A549 (cell line): ENCODE results near the gene CTBP2. TPM values are rescaled to one million over a fixed set of nuclear protein-coding genes. Genes with fewer than 3 reads are reported as not detected.

Experiments used
- ATAC-seq, 2 experiments: fragments of 200-7000 bp in 1 of 2; fragments of >200 bp in 1 of 2; cut with Nextera tagmentation in 1 of 2; cut with Tn5 transposase in 1 of 2; 3 replicates each; pipeline versions ENCODE4 v1.8.0 to v1.9.1; 2018 to 2020; ENCODE audit warnings: mild to moderate bottlenecking in 1 of 2, moderate library complexity in 1 of 2
- CTCF ChIA-PET: fragments of 300-600 bp; sonication (Branson Sonifier 250); formaldehyde crosslinking; extraction: SDS; loops from one replicate; lab custom pipeline; 2021; ENCODE audit warnings: antibody characterized with exemption, inconsistent platforms; lab: Yijun Ruan, JAX
- POLR2A ChIA-PET: fragments of 350-600 bp; formaldehyde crosslinking; extraction: SDS; loops from one replicate; lab custom pipeline; 2021; ENCODE audit warnings: antibody characterized with exemption, inconsistent platforms; lab: Yijun Ruan, JAX
- DNase-seq, 2 experiments: peaks; one replicate each; pipeline versions ENCODE4 v3.0.0 to v3.0.0-alpha.2; 2011 to 2016; ENCODE audit warnings: low read depth in 1 of 2, low spot score in 1 of 2
- FAIRE-seq: peaks from 2 replicates; lab custom pipeline; 2011; peaks lifted over from hg19 to GRCh38; lab: Jason Lieb, UNC
- H3K27ac ChIP-seq, 2 experiments: fragments of >200 bp; sonication (Bioruptor Twin); formaldehyde crosslinking; 3 replicates each; pipeline ENCODE4 v1.5.1; 2016 to 2017
- H3K4me1 ChIP-seq: fragments of >200 bp; sonication (Bioruptor Twin); formaldehyde crosslinking; 3 replicates; pipeline ENCODE4 v1.6.1; 2016
- H3K4me2 ChIP-seq: fragments of >200 bp; sonication (Bioruptor Twin); formaldehyde crosslinking; 3 replicates; pipeline ENCODE4 v1.6.1; 2016
- H3K4me3 ChIP-seq: fragments of >200 bp; sonication (Bioruptor Twin); formaldehyde crosslinking; 3 replicates; pipeline ENCODE4 v1.5.1; 2016
- H3K9me3 ChIP-seq: fragments of >200 bp; sonication (Bioruptor Twin); formaldehyde crosslinking; 3 replicates; pipeline ENCODE4 v1.6.1; 2016
- ATOH8 ChIP-seq: fragments of 250-450 bp; sonication (Bioruptor Pico); IDR thresholded peaks from 2 replicates; pipeline ENCODE4 v1.5.0; 2020; ENCODE audit warnings: low read depth, mild to moderate bottlenecking, moderate library complexity
- CBX2 ChIP-seq: fragments of 200-600 bp; sonication (generic); IDR thresholded peaks from 2 replicates; pipeline ENCODE4 v1.6.1; 2016; ENCODE audit warnings: low read depth, mild to moderate bottlenecking, borderline replicate concordance
- CBX8 ChIP-seq: fragments of 200-600 bp; sonication (generic); IDR thresholded peaks from 2 replicates; pipeline ENCODE4 v1.6.1; 2016
- CEBPB ChIP-seq, 2 experiments: fragments of >200 bp in 1 of 2; sonication (Bioruptor Twin) in 1 of 2; formaldehyde crosslinking in 1 of 2; IDR thresholded peaks; 2 replicates each; pipeline ENCODE4 v1.6.1; 2012 to 2016
- E2F6 ChIP-seq: IDR thresholded peaks from 2 replicates; pipeline ENCODE4 v1.6.1; 2012; ENCODE audit warnings: low read depth, borderline replicate concordance
- EHF ChIP-seq: fragments of 250-450 bp; sonication (Bioruptor Pico); IDR thresholded peaks from 2 replicates; pipeline ENCODE4 v1.5.0; 2020; ENCODE audit warnings: mild to moderate bottlenecking
- EHMT2 ChIP-seq: fragments of 200-600 bp; sonication (generic); IDR thresholded peaks from 2 replicates; pipeline ENCODE4 v1.6.1; 2016; ENCODE audit warnings: antibody characterized with exemption, low read depth, mild to moderate bottlenecking, moderate library complexity
- ELK1 ChIP-seq: fragments of 150-350 bp; IDR thresholded peaks from 2 replicates; pipeline ENCODE4 v1.6.1; 2014; ENCODE audit warnings: low read depth, mild to moderate bottlenecking, low read length
- FOSB ChIP-seq: fragments of 250-450 bp; sonication (Bioruptor Pico); IDR thresholded peaks from 2 replicates; pipeline ENCODE4 v1.5.0; 2020; ENCODE audit warnings: mild to moderate bottlenecking, moderate library complexity
- FOSL2 ChIP-seq, 2 experiments: fragments of 450-650 bp in 1 of 2; fragments of >200 bp in 1 of 2; sonication (Bioruptor Twin) in 1 of 2; formaldehyde crosslinking; IDR thresholded peaks; 2 replicates each; pipeline versions ENCODE4 v1.5.0 to v1.6.1; 2016 to 2020; ENCODE audit warnings: mild to moderate bottlenecking in 1 of 2, moderate library complexity in 1 of 2
- HOXB13 ChIP-seq: fragments of 250-450 bp; sonication (Bioruptor Pico); IDR thresholded peaks from 2 replicates; pipeline ENCODE4 v1.5.0; 2020; ENCODE audit warnings: low read depth, mild to moderate bottlenecking, moderate library complexity
- KDM5A ChIP-seq: fragments of 200-600 bp; sonication (generic); IDR thresholded peaks from 2 replicates; pipeline ENCODE4 v1.6.1; 2016; ENCODE audit warnings: antibody characterized with exemption, mild to moderate bottlenecking
- MAX ChIP-seq: IDR thresholded peaks from 2 replicates; pipeline ENCODE4 v1.6.1; 2012
- MAZ ChIP-seq: fragments of 150-350 bp; IDR thresholded peaks from 2 replicates; pipeline ENCODE4 v1.6.1; 2014; ENCODE audit warnings: antibody characterized with exemption, low read depth, low read length, borderline replicate concordance
- MYC ChIP-seq: IDR thresholded peaks from 2 replicates; pipeline ENCODE4 v1.6.1; 2012; ENCODE audit warnings: mild to moderate bottlenecking, inconsistent platforms, low read length, improper control_type of control experiment, borderline replicate concordance
- NR3C1 ChIP-seq: fragments of >200 bp; sonication (Bioruptor Twin); formaldehyde crosslinking; IDR thresholded peaks from 3 replicates; pipeline ENCODE4 v1.6.1; 2017
- RCOR1 ChIP-seq: fragments of 150-350 bp; IDR thresholded peaks from 2 replicates; pipeline ENCODE4 v1.6.1; 2014; ENCODE audit warnings: antibody characterized with exemption, low read length, low read depth
- RNF2 ChIP-seq: fragments of 200-600 bp; sonication (generic); IDR thresholded peaks from 2 replicates; pipeline ENCODE4 v1.6.1; 2016; ENCODE audit warnings: low read depth, mild to moderate bottlenecking, antibody characterized with exemption, moderate library complexity, borderline replicate concordance
- ZNF302 ChIP-seq: fragments of 250-450 bp; sonication (Bioruptor Pico); IDR thresholded peaks from 2 replicates; pipeline ENCODE4 v1.9.0; 2021; ENCODE audit warnings: inconsistent platforms, mild to moderate bottlenecking, moderate library complexity
- WGBS: methylation state at CpG from one replicate; pipeline ENCODE4 v1.1.6; 2017; ENCODE audit errors: missing lambda C conversion rate; 5-methylcytosine and 5-hydroxymethylcytosine counted together
- polyA plus RNA-seq, 4 experiments: library from polyadenylated mRNA; depleted of rRNA in 3 of 4; stranded (reverse); fragments of >200 nt; fragmentation: RNase III in 1 of 4; extraction: RNeasy Plus Mini Kit Qiagen cat#74134 plus additional on column Dnase treatment in 1 of 4; gene quantifications; 2 replicates in 3 of 4; 3 replicates in 1 of 4; pipeline ENCODE4 v1.2.3, GENCODE V29; 2011 to 2017

The CTBP2 gene
- polyA plus RNA-seq, 2 of the 4 experiments (the other 2 are of a cell fraction) = 74.9 to 78.9 TPM

- H3K27ac ChIP-seq = no peak within 1 kb of the TSS
- CTCF ChIA-PET = interaction anchor here (0.7 kb wide), 1 partner anchor 486 kb away, joined by 3 read pairs; no protein-coding TSS in a partner anchor
Measured at GRCh38 chr10:124941823-124942222, 218.5 kb downstream of the CTBP2 start, which contains the start of gene ZRANB1. ZRANB1 (plus strand) TSS chr10:124942123; CDS start chr10:124942494, 371 bp downstream.

GRCh38 chr10:124939290-124939689 lies 221.1 kb downstream of the CTBP2 start:
- peaks cover 14% of the 10 kb centered on the region for H3K4me1 ChIP-seq
- H3K9me3 ChIP-seq = no peaks in the 10 kb centered on the region
- CTCF ChIA-PET = interaction anchor here (1.2 to 1.6 kb wide), 2 partner anchors 13 to 109 kb away, joined by 3 to 5 read pairs; no protein-coding TSS in a partner anchor
- 19% methylated on average over 1 of the region's 1 CpG for WGBS
- no peak overlapping the region for H3K4me2 ChIP-seq
- H3K4me3 ChIP-seq = no peak overlapping the region
- no peak for FAIRE-seq
- TF ChIP-seq ATOH8 (CRISPR knock-in tag) (no peak), MAZ (no peak), MAX (no peak), EHF (CRISPR knock-in tag) (no peak), FOSB (CRISPR knock-in tag) (no peak), CBX8 (no peak), ELK1 (no peak), ZNF302 (CRISPR knock-in tag) (no peak), E2F6 (no peak), FOSL2 (IDR thresholded peaks at IDR 0.05) (no peak), FOSL2 (CRISPR knock-in tag; IDR thresholded peaks at IDR 0.05) (no peak), NR3C1 (no peak), RNF2 (no peak), CEBPB (IDR thresholded peaks at IDR 0.05) (no peak)
- POLR2A ChIA-PET = no interaction called here
- ATAC-seq = no peak
- no peak for DNase-seq
- H3K27ac ChIP-seq = no peak overlapping the region

More at GRCh38 chr10:124941823-124942222, 218.5 kb downstream of the CTBP2 start, which contains the start of gene ZRANB1:
- 91% methylated on average over 4 of the region's 4 CpGs for WGBS
- no peak for DNase-seq
- Histone ChIP-seq H3K9me3 (no peaks in the 10 kb centered on the region), H3K4me1 (peaks cover 22% of the 10 kb centered on the region), H3K4me2 (no peak within 1 kb of the TSS), H3K4me3 (no peak within 1 kb of the TSS)
- no peak for FAIRE-seq
- TF ChIP-seq MYC (no peak), EHMT2 (no peak), HOXB13 (CRISPR knock-in tag) (no peak), CBX2 (no peak), RCOR1 (no peak), ELK1 (no peak), NR3C1 (no peak), CEBPB (IDR thresholded peaks at IDR 0.05) (no peak), RNF2 (no peak), KDM5A (no peak)
- POLR2A ChIA-PET = no interaction called here
- ATAC-seq = no peak
